ENCODE data around the gene XKR8. TPM values are rescaled to one million over a fixed set of nuclear protein-coding genes. Genes with fewer than 3 reads are reported as not detected.

The XKR8 gene
- total and polyA plus RNA-seq, 2 of the 4 experiments (the other 2 are of a cell fraction): 1.1 to 10.7 TPM

DNA sequence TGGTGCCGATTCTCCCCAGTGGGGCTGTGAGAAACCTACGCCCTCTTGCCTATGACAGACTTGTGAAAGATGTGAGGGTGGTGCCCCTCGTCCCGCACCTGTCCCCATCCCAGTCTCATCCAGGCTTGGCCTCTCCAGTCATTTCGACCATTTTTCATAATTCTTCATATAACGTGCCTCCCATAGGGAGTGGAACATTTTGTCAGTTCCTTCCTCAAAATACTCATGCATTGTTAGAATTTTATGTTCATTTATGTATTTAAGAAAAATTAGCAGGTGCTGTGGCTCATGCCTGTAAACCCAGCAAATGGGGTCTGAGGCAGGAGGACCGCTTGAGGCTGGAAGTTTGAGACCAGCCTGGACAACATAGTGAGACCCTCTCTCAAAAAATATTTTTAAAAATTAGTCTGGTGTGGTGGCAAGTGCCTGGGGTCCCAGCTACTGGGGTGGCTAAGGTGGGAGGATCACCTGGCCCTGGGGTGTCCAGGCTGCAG, 44.6 kb upstream of the XKR8 start:
- H4K8ac ChIP-seq (ENCODE audit: low read depth in 2 of 2, low read length in 2 of 2): peak overlapping the region; percentile 87 to 94
- 0 out of 2 replicates have a peak overlapping the region, but pooled peaks have one; percentile 10 for H3K27ac ChIP-seq (ENCODE audit: insufficient read depth, low read length)
- H4K20me1 ChIP-seq (ENCODE audit: insufficient read depth, low read length): no peaks in the 10 kb centered on the region
- H3K4ac ChIP-seq (ENCODE audit: low read depth, low read length): peak overlapping the region; percentile 49
- no peak overlapping the region for H3K56ac ChIP-seq (ENCODE audit: extremely low read depth, insufficient read depth, low read length)
- no peak for DNase-seq
- no peaks in the 10 kb centered on the region for H3K4me1 ChIP-seq (ENCODE audit: control insufficient read depth, insufficient read depth, low read length)
- H4K91ac ChIP-seq (ENCODE audit: insufficient read depth, low read depth, low read length): peak overlapping the region; percentile 74
- H3K27me3 ChIP-seq (ENCODE audit: control insufficient read depth, insufficient read depth, low read length): no peaks in the 10 kb centered on the region
- intact Hi-C loops (cut with micrococcal nuclease) (no loop called here), in situ Hi-C loops (cut with MboI; ENCODE audit: low sequenced_read_pairs) (no loop called here), dilution Hi-C loops (cut with HindIII; ENCODE audit: low sequenced_read_pairs, unreplicated experiment) (no loop called here)
- H3K36me3 ChIP-seq (ENCODE audit: control insufficient read depth, insufficient read depth, low read length): no peaks in the 10 kb centered on the region
- H2BK20ac ChIP-seq (ENCODE audit: low read depth, low read length): peak overlapping the region; percentile 13; the same call in 1 of the 2 replicates
- H2BK5ac ChIP-seq (ENCODE audit: low read depth, low read length, poor library complexity, severe bottlenecking): no peak overlapping the region
- no peak overlapping the region for H3K9ac ChIP-seq (ENCODE audit: low read depth, low read length)
- peak overlapping the region; percentile 29; the same call in 1 of the 2 replicates for H3K4me3 ChIP-seq (ENCODE audit: insufficient read depth, low read depth, low read length)
- no TSS peak for BruUV-seq (replicated peaks)
- H3K9me3 ChIP-seq (ENCODE audit: control insufficient read depth, insufficient read depth, low read length): peaks cover 6% of the 10 kb centered on the region
- H3K18ac ChIP-seq (ENCODE audit: low read depth, low read length): peak overlapping the region; percentile 16; the same call in 1 of the 2 replicates
- peak overlapping the region; percentile 96 for H4K5ac ChIP-seq (ENCODE audit: low read depth, low read length)
- no peak overlapping the region for H3K14ac ChIP-seq (replicated peaks; ENCODE audit: low read depth, low read length)
- H2BK15ac ChIP-seq (ENCODE audit: low read depth, low read length): peak overlapping the region; percentile 7; the same call in 1 of the 3 replicates
- CTCF ChIA-PET: no interaction called here
- peak overlapping the region; percentile 62 for H3K4me2 ChIP-seq (ENCODE audit: low read depth, low read length)
- TF ChIP-seq RCOR1 (IDR thresholded peaks at IDR 0.05; ENCODE audit: insufficient replicate concordance, low read length) (no peak), BHLHE40 (IDR thresholded peaks at IDR 0.05; ENCODE audit: low read depth, low read length) (no peak), RFX5 (IDR thresholded peaks at IDR 0.05; ENCODE audit: low read depth, low read length) (no peak), SMC3 (IDR thresholded peaks at IDR 0.05; ENCODE audit: low read depth, low read length) (no peak), FOS (IDR thresholded peaks at IDR 0.05; ENCODE audit: low read depth, low read length) (no peak), CEBPB (IDR thresholded peaks at IDR 0.05; ENCODE audit: low read depth, low read length) (no peak), MXI1 (IDR thresholded peaks at IDR 0.05; ENCODE audit: borderline replicate concordance, low read depth, low read length) (no peak), MAZ (IDR thresholded peaks at IDR 0.05; ENCODE audit: borderline replicate concordance, low read depth, low read length) (no peak), NFE2L2 (IDR thresholded peaks at IDR 0.05; ENCODE audit: low read depth, low read length) (no peak), RAD21 (IDR thresholded peaks at IDR 0.05; ENCODE audit: low read length) (no peak)
- TF ChIP-seq, protein P1, sequence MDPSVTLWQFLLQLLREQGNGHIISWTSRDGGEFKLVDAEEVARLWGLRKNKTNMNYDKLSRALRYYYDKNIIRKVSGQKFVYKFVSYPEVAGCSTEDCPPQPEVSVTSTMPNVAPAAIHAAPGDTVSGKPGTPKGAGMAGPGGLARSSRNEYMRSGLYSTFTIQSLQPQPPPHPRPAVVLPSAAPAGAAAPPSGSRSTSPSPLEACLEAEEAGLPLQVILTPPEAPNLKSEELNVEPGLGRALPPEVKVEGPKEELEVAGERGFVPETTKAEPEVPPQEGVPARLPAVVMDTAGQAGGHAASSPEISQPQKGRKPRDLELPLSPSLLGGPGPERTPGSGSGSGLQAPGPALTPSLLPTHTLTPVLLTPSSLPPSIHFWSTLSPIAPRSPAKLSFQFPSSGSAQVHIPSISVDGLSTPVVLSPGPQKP (IDR thresholded peaks at IDR 0.05; ENCODE audit: borderline replicate concordance, low read depth, low read length): no peak
- TF ChIP-seq, protein P2, sequence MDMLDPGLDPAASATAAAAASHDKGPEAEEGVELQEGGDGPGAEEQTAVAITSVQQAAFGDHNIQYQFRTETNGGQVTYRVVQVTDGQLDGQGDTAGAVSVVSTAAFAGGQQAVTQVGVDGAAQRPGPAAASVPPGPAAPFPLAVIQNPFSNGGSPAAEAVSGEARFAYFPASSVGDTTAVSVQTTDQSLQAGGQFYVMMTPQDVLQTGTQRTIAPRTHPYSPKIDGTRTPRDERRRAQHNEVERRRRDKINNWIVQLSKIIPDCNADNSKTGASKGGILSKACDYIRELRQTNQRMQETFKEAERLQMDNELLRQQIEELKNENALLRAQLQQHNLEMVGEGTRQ (IDR thresholded peaks at IDR 0.05; ENCODE audit: low read depth, low read length): no peak
- peak overlapping the region; percentile 98 for H2AFZ ChIP-seq (replicated peaks; ENCODE audit: low read length, poor library complexity)
- H2AK9ac ChIP-seq (replicated peaks; ENCODE audit: low read depth, low read length, poor library complexity): peak overlapping the region; percentile 78
- peaks cover 6 to 18% of the 10 kb centered on the region in 2 experiments; a peak in 3 of 4 replicates for H3K79me1 ChIP-seq (ENCODE audit: low read depth in 1 of 2, low read length in 2 of 2)
- no CpG with 5 or more reads among the region's 7 CpGs for WGBS, 2 experiments (ENCODE audit: extremely low coverage in 2 of 2, insufficient read length in 1 of 2)
- ATAC-seq (ENCODE audit: low read depth): no peak
- H3K23ac ChIP-seq (ENCODE audit: low read depth, low read length): no peak overlapping the region
- POLR2A ChIA-PET (ENCODE audit: unreplicated experiment): no interaction called here
- H3K9me1 ChIP-seq (ENCODE audit: insufficient read depth, low read length): no peaks in the 10 kb centered on the region
- peak overlapping the region; percentile 28; the same call in 1 of the 2 replicates for H2AK5ac ChIP-seq (ENCODE audit: low read depth, low read length)
- H2BK120ac ChIP-seq (ENCODE audit: low read depth, low read length): peak overlapping the region; percentile 57

Measured in IMR-90 (cell line).